Peyer's patch (tissue), 4 donors: ENCODE results near the gene VPS13C. TPM values are rescaled to one million over a fixed set of nuclear protein-coding genes. Genes with fewer than 3 reads are reported as not detected.

Experiments used
- DNase-seq, 3 donors: peaks; one replicate each; pipeline ENCODE4 v3.0.0-alpha.2; 2017 to 2019
- H3K27ac ChIP-seq, 4 donors: fragments of 200-600 bp; sonication (generic); one replicate each; pipeline ENCODE4 v1.5.1; 2016 to 2019
- H3K27me3 ChIP-seq, 2 donors: fragments of 200-600 bp; sonication (generic); one replicate each; pipeline ENCODE4 v1.5.1; 2019
- H3K36me3 ChIP-seq, 3 donors: fragments of 200-600 bp; sonication (generic); one replicate each; pipeline ENCODE4 v1.5.1; 2016 to 2019
- H3K4me1 ChIP-seq, 4 donors: fragments of 200-600 bp; sonication (generic); one replicate each; pipeline ENCODE4 v1.5.1; 2016 to 2019
- H3K4me3 ChIP-seq, 4 donors: fragments of 200-600 bp; sonication (generic); 1 replicate in 3 of 4; 2 replicates in 1 of 4; pipeline ENCODE4 v1.5.1; 2016 to 2019; ENCODE audit warnings: mild to moderate bottlenecking in 1 of 4
- H3K9me3 ChIP-seq, 4 donors: fragments of 200-600 bp; sonication (generic); one replicate each; pipeline ENCODE4 v1.5.1; 2016 to 2019; ENCODE audit warnings: mild to moderate bottlenecking in 1 of 4
- CTCF ChIP-seq, 6 experiments: fragments of 450-650 bp in 4 of 6; fragments of 200-600 bp in 2 of 6; sonication (generic) in 1 of 6; IDR thresholded peaks; one replicate each; pipeline ENCODE4 v1.5.1; 2017 to 2019; ENCODE audit warnings: antibody characterized with exemption in 6 of 6, mild to moderate bottlenecking in 3 of 6, moderate library complexity in 1 of 6
- POLR2A ChIP-seq, 2 donors: fragments of 450-650 bp; IDR thresholded peaks; one replicate each; pipeline ENCODE4 v1.5.1; 2017; ENCODE audit warnings: antibody characterized with exemption in 2 of 2, mild to moderate bottlenecking in 2 of 2, moderate library complexity in 2 of 2
- total RNA-seq, 4 donors: library from RNA; depleted of rRNA; stranded (reverse); fragments of >200 nt; gene quantifications; one replicate each; pipeline ENCODE4 v1.1.0, GENCODE V29; 2016

The VPS13C gene
- total RNA-seq, 4 donors from 2014 or later: 65.1 to 111 (median 70.4) TPM

GRCh38 chr15:62083194-62084154, 23.2 kb upstream of the VPS13C start:
- DNase-seq: no peak
- Histone ChIP-seq H3K27ac (peak overlapping the region in 1 of 4 donors; percentile 12), H3K4me3 (no peak overlapping the region), H3K4me1 (no peaks in the 10 kb centered on the region), H3K9me3 (no peaks in the 10 kb centered on the region), H3K27me3 (no peaks in the 10 kb centered on the region), H3K36me3 (no peaks in the 10 kb centered on the region)
- TF ChIP-seq POLR2A (IDR thresholded peaks at IDR 0.05) (no peak), CTCF (IDR thresholded peaks at IDR 0.05) (peak in 3 of 6 experiments; percentile 26 to 36 (median 30))

- TF ChIP-seq CTCF (IDR thresholded peaks at IDR 0.05) (no peak), POLR2A (IDR thresholded peaks at IDR 0.05) (no peak)
- no peaks in the 10 kb centered on the region for H3K36me3 ChIP-seq
- H3K27ac ChIP-seq: no peak overlapping the region
- H3K4me1 ChIP-seq: no peaks in the 10 kb centered on the region
- no peak overlapping the region for H3K4me3 ChIP-seq
- no peak for DNase-seq
- H3K27me3 ChIP-seq: no peaks in the 10 kb centered on the region
- H3K9me3 ChIP-seq: no peaks in the 10 kb centered on the region
These were observed 19.3 kb upstream of the VPS13C start for GRCh38 chr15:62079594-62079993.

GRCh38 chr15:62075595-62076277, 15.5 kb upstream of the VPS13C start:
- Histone ChIP-seq H3K9me3 (no peaks in the 10 kb centered on the region), H3K36me3 (no peaks in the 10 kb centered on the region), H3K27ac (no peak overlapping the region), H3K4me3 (no peak overlapping the region), H3K27me3 (no peaks in the 10 kb centered on the region), H3K4me1 (no peaks in the 10 kb centered on the region)
- TF ChIP-seq CTCF (IDR thresholded peaks at IDR 0.05): no peak
- TF ChIP-seq POLR2A (IDR thresholded peaks at IDR 0.05): no peak
- DNase-seq: no peak

- TF ChIP-seq CTCF (IDR thresholded peaks at IDR 0.05) (peak; percentile 30 to 69 (median 64)), POLR2A (IDR thresholded peaks at IDR 0.05) (no peak)
- H3K36me3 ChIP-seq: no peaks in the 10 kb centered on the region
- H3K9me3 ChIP-seq: no peaks in the 10 kb centered on the region
- no peak for DNase-seq
- H3K27ac ChIP-seq: no peak overlapping the region
- H3K4me3 ChIP-seq: no peak overlapping the region
- H3K27me3 ChIP-seq: no peaks in the 10 kb centered on the region
- peaks cover 0 to 15% (median 7%) of the 10 kb centered on the region in 4 donors for H3K4me1 ChIP-seq
These were observed 11.6 kb upstream of the VPS13C start for GRCh38 chr15:62071711-62072308.

- no peaks in the 10 kb centered on the region for H3K36me3 ChIP-seq
- DNase-seq: no peak
- no peak overlapping the region for H3K27ac ChIP-seq
- H3K4me1 ChIP-seq: peaks cover 0 to 17% (median 10%) of the 10 kb centered on the region in 4 donors
- H3K9me3 ChIP-seq: no peaks in the 10 kb centered on the region
- no peak overlapping the region for H3K4me3 ChIP-seq
- TF ChIP-seq CTCF (IDR thresholded peaks at IDR 0.05) (no peak), POLR2A (IDR thresholded peaks at IDR 0.05) (no peak)
- H3K27me3 ChIP-seq: no peaks in the 10 kb centered on the region
These were observed 9.3 kb upstream of the VPS13C start for GRCh38 chr15:62069551-62069950.
